Body of pancreas (tissue), 4 donors: ENCODE results near the gene NKIRAS1.

Source experiments
- CTCF ChIP-seq, 7 experiments: fragments of 450-650 bp in 4 of 7; fragments of 200-600 bp in 3 of 7; sonication (generic) in 3 of 7; IDR thresholded peaks; one replicate each; pipeline ENCODE4 v1.5.1; 2016 to 2019; ENCODE audit warnings: antibody characterized with exemption in 7 of 7
- POLR2A ChIP-seq, 3 donors: fragments of 450-650 bp; IDR thresholded peaks; one replicate each; pipeline ENCODE4 v1.6.1; 2016; ENCODE audit warnings: antibody characterized with exemption in 3 of 3, mild to moderate bottlenecking in 2 of 3

- TF ChIP-seq CTCF (IDR thresholded peaks at IDR 0.05): no peak
- TF ChIP-seq POLR2A (IDR thresholded peaks at IDR 0.05): no peak
Observed at GRCh38 chr3:23964537-23965235, 47.9 kb upstream of the NKIRAS1 start.
